NCI-H1417 (cell line): ENCODE data around the gene RFC2.
"Not testable (repeated sequence)": the region's sequence is repeated elsewhere in the genome, so short reads cannot be mapped to it uniquely, and the experiment has no call there.

ENCODE experiments used
- DNase-seq, 3 experiments: peaks; one replicate each; lab custom pipeline; 2025; lab: John Stamatoyannopoulos, UW

RFC2 gene

GRCh38 chr7:74248156-74248555 lies 6.0 kb downstream of the RFC2 start:
- no peak for DNase-seq

GRCh38 chr7:74246497-74246896 lies 7.7 kb downstream of the RFC2 start:
- DNase-seq = no peak

DNA sequence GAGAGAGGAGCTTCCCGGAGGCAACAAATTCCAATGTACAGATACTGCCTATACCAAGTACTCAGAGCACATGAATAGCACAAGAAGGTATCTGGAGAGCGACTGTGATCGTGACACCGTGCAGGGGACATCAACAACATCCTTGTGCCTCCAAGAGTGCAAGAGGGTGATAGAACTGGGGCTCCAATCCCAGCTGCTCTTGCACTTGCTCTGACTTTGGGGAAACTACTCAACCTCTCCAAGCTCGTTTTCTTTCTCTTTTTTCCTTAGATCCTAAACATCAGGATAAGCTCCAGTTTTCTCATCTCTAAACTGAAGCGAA lies 12.1 kb downstream of the RFC2 start:
- no peak for DNase-seq

DNA sequence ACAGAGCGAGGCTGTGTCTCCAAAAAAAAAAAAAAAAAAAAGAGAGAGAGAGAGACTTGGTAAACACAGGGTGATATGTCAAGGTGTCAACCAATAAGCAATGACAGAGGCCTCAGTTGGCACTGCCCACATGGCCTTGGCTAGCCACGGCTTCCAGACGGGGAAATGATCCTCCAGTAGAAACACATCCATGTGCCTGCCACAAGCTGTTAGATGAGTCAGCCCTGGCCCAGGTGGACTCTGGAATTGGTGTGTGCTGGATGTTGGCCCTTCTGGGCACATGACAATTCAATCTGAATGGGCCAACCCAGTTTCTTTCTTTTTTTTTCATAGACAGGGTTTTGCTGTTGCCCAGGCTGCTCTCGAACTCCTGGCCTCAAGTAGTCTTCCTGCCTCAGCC lies 13.7 kb downstream of the RFC2 start:
- DNase-seq = no peak

DNA sequence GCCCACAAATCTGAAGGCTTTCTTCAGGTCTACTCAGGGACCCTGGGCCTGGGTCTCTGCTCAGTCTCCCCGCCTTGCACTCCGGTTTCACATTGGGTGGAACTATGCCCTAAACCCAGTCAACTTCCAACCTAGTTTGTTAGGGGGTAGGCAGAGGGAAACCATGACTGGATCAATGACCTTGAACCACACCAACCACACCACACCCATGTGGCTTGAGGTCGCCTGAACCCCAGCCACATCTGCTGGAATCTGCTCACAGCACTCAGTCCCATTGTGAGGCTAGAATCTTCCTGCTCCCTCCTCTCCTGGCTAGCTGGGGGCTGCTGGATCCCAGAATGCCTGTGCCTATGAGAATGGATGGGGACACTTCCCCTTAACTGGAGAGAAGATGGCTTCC lies 17.9 kb downstream of the RFC2 start:
- no peak for DNase-seq

GRCh38 chr7:74235518-74236268 lies 18.5 kb downstream of the RFC2 start:
- no peak for DNase-seq

- no peak for DNase-seq
Observed at GRCh38 chr7:74233655-74234285, 20.4 kb downstream of the RFC2 start.

DNA sequence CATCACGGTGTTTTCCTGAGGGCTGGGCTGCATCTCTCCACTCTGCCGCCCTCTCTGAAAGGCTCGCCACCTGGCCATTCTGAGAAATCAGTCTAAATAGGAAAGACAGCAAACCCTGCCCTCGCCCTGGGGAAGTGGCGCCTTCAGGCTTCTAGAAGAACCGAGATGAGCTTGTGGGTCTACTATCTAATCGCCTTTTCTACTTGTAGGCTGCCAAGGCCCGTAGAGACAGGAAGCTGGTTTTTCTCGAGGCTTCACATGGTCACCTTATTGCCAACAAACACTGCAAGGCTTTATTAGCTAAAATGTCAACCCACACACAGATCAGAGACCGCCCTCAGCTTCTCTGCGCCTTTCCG lies 23.0 kb downstream of the RFC2 start:
- DNase-seq = no peak

DNA sequence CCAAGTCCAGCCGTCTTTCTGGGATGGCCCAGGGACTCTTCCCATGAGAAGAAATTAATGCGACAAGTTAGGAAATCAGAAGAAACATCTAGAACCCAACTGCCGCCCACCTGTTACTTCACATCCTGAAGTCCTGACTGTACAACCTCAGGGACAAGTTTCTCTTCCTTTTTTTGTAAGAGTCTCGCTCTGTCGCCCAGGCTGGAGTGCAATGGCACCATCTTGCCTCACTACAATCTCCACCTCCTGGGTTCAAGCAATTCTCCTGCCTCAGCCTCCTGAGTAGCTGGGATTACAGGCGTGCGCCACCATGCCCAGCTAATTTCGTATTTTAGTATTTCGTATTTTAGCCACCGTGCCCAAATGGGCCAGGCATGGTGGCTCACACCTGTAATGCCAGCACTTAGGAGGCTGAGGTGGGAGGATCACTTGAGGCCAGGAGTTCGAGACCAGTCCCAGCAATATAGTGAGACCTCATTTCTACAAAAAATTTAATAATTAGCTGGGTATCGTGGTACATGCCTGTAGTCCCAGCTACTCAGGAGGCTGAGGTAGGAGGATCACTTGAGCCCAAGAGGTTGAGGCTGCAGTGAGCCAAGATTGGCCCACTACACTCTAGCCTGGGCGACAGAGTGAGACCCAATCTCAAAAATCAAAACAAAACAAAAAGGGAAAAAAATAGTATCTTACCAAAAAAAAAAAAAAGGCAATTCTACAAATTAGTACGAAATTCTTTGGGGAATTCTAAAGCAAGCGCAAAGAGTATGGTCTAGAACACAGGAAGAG lies 23.6 kb downstream of the RFC2 start:
- no peak for DNase-seq

DNA sequence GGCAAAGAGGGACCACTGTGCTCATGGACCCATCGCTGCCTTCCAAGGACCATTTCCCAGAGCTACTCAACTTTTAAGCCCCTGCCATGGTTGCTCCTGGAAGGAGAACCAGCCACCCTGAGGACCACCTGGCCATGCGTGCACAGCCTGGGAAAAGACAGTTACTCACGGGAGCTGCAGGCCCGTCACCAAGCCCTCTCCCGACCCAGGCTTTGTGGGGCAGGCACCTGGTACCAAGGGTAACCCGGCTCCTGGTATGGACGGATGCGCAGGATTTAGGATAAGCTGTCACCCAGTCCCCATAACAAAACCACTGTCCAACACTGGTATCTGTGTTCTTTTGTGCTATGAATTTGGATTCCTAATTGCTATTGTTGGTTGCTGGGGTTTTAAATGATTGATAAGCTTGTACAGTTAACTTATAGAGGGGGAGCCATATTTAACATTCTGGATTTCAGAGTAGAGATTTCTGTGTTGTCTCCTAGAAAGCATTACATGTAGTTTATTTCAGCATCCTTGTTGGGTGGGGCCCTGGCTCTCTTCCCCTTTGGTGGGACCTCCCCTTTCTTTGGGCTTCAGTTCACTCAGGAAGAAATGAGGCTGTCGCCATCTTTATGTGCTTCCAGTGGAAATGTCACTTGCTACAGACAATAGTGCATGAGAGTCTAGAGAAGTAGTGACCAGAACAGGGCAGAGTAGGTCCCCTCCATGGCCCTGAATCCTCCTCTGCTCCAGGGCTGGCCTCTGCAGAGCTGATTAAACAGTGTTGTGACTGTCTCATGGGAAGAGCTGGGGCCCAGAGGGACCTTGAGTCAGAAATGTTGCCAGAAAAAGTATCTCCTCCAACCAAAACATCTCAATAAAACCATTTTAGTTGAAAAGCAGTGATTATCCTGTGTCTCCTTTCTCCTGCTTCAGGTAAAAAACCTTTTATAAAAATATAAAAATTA lies 25.0 kb downstream of the RFC2 start:
- DNase-seq = no peak

DNA sequence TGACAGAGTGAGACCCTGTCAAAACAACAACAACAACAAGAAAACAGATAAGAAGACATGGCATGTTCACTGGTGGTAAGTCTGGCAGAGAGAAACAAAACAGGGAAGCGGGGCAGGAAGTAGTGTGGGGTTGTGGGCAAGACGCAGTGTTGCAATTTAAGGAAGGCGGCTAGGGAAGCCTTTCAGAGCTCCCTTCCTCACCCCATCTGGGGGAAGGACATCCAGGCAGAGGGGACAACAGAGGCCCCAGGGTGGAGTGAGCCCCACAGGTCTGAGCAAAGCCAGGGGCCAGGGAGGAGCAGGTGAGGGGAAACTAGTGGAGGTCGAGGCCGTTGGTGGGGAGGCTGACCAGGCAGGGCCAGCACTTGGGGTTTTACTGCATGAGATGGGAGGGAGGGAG lies 27.6 kb downstream of the RFC2 start:
- no peak for DNase-seq

DNA sequence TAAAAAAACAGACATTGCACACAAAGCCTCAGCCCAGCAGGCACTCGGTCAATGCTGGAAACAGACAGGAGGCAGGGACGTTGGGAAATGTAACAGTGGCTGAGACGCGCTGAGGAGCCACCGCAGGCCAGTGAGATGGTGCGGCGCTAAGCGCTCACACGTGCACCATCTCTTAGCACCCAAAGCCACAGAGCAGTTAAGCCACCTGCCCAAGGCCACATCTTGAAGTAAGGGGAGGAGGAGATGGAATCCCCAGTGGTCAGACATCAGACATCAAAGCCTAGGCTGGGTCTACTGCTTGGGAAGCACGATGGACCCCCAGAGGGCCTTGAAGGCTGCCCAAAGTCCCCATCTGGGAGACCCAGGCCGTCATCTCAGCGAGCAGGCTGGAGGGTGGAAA lies 28.8 kb downstream of the RFC2 start:
- no peak for DNase-seq

GRCh38 chr7:74224907-74225306 lies 29.3 kb downstream of the RFC2 start:
- not testable (repeated sequence) for DNase-seq

DNA sequence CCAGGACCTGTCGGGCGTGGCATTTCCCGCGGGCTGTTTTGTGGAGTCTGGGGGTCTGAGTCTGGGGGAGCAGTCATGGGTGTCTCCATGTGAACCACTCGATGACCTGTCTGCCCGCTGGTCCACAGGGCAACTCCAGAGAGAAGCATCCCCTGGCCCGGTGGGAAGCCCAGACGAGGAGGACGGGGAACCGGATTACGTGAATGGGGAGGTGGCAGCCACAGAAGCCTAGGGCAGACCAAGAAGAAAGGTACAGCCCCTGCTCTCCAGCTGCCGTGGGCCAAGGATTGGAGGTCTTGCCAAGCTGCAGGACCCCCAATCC lies 29.7 kb downstream of the RFC2 start:
- no peak for DNase-seq

DNA sequence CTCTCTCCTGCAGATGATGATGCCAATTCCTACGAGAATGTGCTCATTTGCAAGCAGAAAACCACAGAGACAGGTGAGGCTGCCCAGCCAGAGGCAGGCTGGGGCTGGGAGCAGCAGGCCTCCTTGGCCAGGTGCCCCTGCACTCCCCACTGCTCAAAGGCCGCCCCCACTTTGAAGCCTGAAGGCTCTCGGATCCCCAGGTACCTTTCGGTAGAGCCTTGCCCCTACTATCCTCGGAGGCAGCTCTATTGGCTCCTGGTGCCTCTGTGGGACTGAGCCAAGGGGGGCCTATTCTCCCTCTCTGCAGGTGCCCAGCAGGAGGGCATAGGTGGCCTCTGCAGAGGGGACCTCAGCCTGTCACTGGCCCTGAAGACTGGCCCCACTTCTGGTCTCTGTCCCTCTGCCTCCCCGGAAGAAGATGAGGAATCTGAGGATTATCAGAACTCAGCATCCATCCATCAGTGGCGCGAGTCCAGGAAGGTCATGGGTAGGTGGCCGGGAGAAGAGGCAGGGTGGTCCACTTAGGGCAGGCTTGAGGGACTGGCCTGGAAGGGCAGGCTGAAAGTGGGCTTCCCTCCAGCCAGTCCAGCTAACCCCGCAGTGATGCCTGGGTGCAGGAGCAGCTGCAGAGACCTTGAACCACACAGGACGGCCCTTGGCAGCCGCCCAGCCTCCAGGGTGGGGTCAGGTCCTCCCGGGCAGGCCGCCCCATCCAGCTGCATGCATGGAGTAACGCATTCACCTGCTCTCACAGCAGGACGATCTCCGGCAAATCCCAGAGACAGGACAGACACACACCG lies 30.3 kb downstream of the RFC2 start:
- DNase-seq = no peak

DNA sequence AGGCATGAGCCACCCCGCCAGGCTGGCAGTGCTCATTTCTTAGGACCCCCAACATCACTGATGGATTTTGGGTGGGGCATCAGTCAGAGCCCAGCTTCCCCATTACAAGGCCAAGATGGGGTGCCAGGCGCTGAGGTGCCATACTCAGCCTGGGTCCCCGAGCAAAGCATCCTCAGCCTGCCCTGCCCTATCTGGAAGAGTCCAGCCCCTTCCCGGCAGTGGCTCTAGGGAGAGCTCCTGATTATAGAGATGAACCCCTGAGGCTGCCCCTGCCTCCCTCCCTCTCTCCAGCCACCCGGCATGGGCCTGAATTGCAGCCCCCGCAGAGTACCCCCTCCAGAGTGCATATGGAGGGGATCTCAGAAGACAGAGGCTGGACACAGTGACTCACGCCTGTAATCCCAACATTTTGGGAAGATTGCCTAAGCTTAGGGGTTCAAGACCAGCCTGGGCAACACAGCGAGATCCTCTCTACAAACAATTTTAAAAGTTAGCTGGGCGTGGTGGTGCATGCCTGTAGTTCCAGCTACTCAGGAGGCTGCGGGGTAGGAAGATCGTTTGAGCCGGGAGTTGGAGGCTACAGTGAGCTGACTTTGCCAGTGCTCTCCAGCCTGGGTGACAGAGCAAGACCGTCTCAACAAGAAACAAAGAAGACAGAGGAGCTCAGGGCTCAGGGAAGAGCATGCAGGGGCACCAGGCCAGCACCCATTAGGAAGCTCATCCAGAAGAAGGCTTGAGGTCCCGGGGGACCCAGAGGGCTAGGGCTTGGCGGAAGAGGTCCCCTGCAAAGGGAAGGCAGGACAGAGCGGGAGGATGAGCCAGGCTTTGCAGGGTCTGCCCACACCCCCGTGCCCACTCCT lies 31.1 kb downstream of the RFC2 start:
- no peak for DNase-seq

- no peak for DNase-seq
Observed at GRCh38 chr7:74221713-74222112, 32.5 kb downstream of the RFC2 start.

GRCh38 chr7:74220229-74220628 lies 34.0 kb downstream of the RFC2 start:
- DNase-seq = no peak

GRCh38 chr7:74219416-74219815 lies 34.8 kb downstream of the RFC2 start:
- DNase-seq = no peak

GRCh38 chr7:74218343-74218698 lies 35.9 kb downstream of the RFC2 start:
- DNase-seq = no peak
